Naive thymus-derived CD4-positive, alpha-beta T cell (primary cell): ENCODE data around the gene CEBPZ. TPM values are rescaled to one million over a fixed set of nuclear protein-coding genes. Genes with fewer than 3 reads are reported as not detected.

Source experiments
- ATAC-seq: fragments of 150-1000 bp; cut with Tn5 transposase; 2 replicates; pipeline ENCODE4 v1.10.0; 2021; ENCODE audit warnings: mild to moderate bottlenecking, moderate library complexity
- CTCF ChIA-PET: fragments of 350-600 bp; sonication (Branson Sonifier 250); formaldehyde crosslinking; loops from one replicate; lab custom pipeline; 2021; ENCODE audit warnings: antibody characterized with exemption; lab: Charles Lee
- POLR2A ChIA-PET: fragments of 350-600 bp; sonication (Branson Sonifier 250); formaldehyde crosslinking; loops from one replicate; lab custom pipeline; 2021; ENCODE audit warnings: antibody characterized with exemption, inconsistent platforms; lab: Charles Lee
- DNase-seq, 9 donors: peaks; one replicate each; pipeline versions ENCODE4 v3.0.0 to v3.0.0-alpha.2; 2020 to 2022; ENCODE audit warnings: mixed read lengths in 1 of 9
- H3K27ac ChIP-seq: one replicate; pipeline ENCODE4 v1.7.0; 2013; ENCODE audit warnings: mild to moderate bottlenecking, low read depth, low read length, moderate library complexity
- H3K27me3 ChIP-seq, 2 donors: one replicate each; pipeline ENCODE4 v1.7.0; 2013; ENCODE audit warnings: low read length in 2 of 2, mild to moderate bottlenecking in 2 of 2, moderate library complexity in 2 of 2; ENCODE audit not compliant: control insufficient read depth in 2 of 2, insufficient read depth in 2 of 2
- H3K36me3 ChIP-seq, 3 experiments: 1 replicate in 2 of 3; 2 replicates in 1 of 3; pipeline ENCODE4 v1.7.0; 2013; ENCODE audit warnings: low read length in 3 of 3, mild to moderate bottlenecking in 3 of 3, moderate library complexity in 1 of 3; ENCODE audit not compliant: insufficient read depth in 3 of 3, control insufficient read depth in 2 of 3
- H3K4me1 ChIP-seq, 2 donors: one replicate each; pipeline ENCODE4 v1.7.0; 2013; ENCODE audit warnings: low read length in 2 of 2, mild to moderate bottlenecking in 2 of 2, moderate library complexity in 1 of 2; ENCODE audit not compliant: control insufficient read depth in 2 of 2, insufficient read depth in 2 of 2
- H3K4me3 ChIP-seq: 2 replicates; pipeline ENCODE4 v1.7.0; 2013; ENCODE audit warnings: mild to moderate bottlenecking, low read length
- H3K9me3 ChIP-seq, 3 experiments: 1 replicate in 2 of 3; 2 replicates in 1 of 3; pipeline ENCODE4 v1.7.0; 2013; ENCODE audit warnings: low read length in 3 of 3; ENCODE audit not compliant: control insufficient read depth in 2 of 3
- H3K27ac Mint-ChIP-seq, 9 donors: one replicate each; pipeline ENCODE4 v1.8.0; 2020 to 2022; ENCODE audit warnings: mixed read lengths in 9 of 9, mild to moderate bottlenecking in 8 of 9, moderate library complexity in 5 of 9, inconsistent platforms in 2 of 9
- H3K27me3 Mint-ChIP-seq, 5 donors: one replicate each; pipeline ENCODE4 v1.8.0; 2021 to 2022; ENCODE audit warnings: mixed read lengths in 5 of 5, mild to moderate bottlenecking in 1 of 5
- H3K36me3 Mint-ChIP-seq, 5 donors: one replicate each; pipeline ENCODE4 v1.8.0; 2020 to 2022; ENCODE audit warnings: mixed read lengths in 5 of 5, mild to moderate bottlenecking in 3 of 5, inconsistent platforms in 1 of 5
- H3K4me1 Mint-ChIP-seq, 7 donors: one replicate each; pipeline ENCODE4 v1.8.0; 2020 to 2022; ENCODE audit warnings: mixed read lengths in 7 of 7, mild to moderate bottlenecking in 3 of 7, inconsistent platforms in 1 of 7
- H3K4me3 Mint-ChIP-seq, 10 donors: one replicate each; pipeline ENCODE4 v1.8.0; 2020 to 2022; ENCODE audit warnings: mild to moderate bottlenecking in 10 of 10, mixed read lengths in 10 of 10, moderate library complexity in 6 of 10, inconsistent platforms in 2 of 10
- H3K9me3 Mint-ChIP-seq, 11 donors: one replicate each; pipeline ENCODE4 v1.8.0; 2020 to 2022; ENCODE audit warnings: mixed read lengths in 11 of 11, mild to moderate bottlenecking in 4 of 11, inconsistent platforms in 1 of 11, moderate library complexity in 1 of 11
- intact Hi-C, 2 donors: fragments of 100-400 bp; cut with micrococcal nuclease; formaldehyde crosslinking; loops; one replicate each; pipeline ENCODE4 v1.15.1; 2023
- polyA plus RNA-seq, 2 donors: library from polyadenylated mRNA; unstranded; fragments of 300-500 nt; fragmentation: Illumina TruSeq; gene quantifications; one replicate each; pipeline ENCODE4 v1.2.3, GENCODE V29; 2021
- total RNA-seq, 6 experiments: library from RNA in 5 of 6; stranded (reverse) in 5 of 6; gene quantifications; 1 replicate in 5 of 6; 2 replicates in 1 of 6; pipeline ENCODE4 v1.2.3 and lab custom pipeline; 2021 to 2026

The CEBPZ gene
- total and polyA plus RNA-seq, 7 experiments from 2014 or later, result 27.1 to 67.6 (median 55.5) TPM

DNA sequence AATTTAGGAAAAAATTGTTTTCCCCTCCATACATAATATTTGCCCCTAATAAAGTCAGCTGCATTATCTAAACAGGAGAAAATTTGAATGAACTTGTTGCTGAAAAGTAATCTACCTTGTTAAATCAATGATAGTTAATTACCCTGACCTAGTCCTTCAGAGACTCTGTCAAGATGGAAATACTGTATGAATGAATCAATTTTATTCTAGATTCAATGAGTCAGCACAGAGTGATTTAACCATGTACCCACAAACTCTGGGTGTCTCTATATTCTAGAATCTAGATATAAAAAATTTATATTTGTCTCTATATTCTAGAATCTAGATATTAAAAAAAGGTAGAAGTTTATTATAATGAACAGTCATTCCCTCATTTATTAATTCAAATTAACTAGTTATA, 36.3 kb upstream of the CEBPZ start:
- ChIA-PET CTCF (no interaction called here), POLR2A (no interaction called here)
- H3K36me3 ChIP-seq, result peaks cover 0 to 33% (median 9%) of the 10 kb centered on the region in 3 experiments
- H3K4me3 ChIP-seq, result no peak overlapping the region
- ATAC-seq, result no peak
- Mint-ChIP-seq H3K27me3 (no peaks in the 10 kb centered on the region), H3K4me3 (no peak overlapping the region), H3K36me3 (peaks cover 3 to 44% (median 20%) of the 10 kb centered on the region in 5 donors), H3K27ac (peak overlapping the region in 1 of 9 donors; percentile 13), H3K4me1 (peaks cover 3 to 7% (median 5%) of the 10 kb centered on the region in 7 donors), H3K9me3 (no peaks in the 10 kb centered on the region)
- no peak for DNase-seq
- intact Hi-C loops, result no loop called here
- no peaks in the 10 kb centered on the region for H3K9me3 ChIP-seq
- no peak overlapping the region for H3K27ac ChIP-seq
- no peaks in the 10 kb centered on the region for H3K4me1 ChIP-seq
- H3K27me3 ChIP-seq, result no peaks in the 10 kb centered on the region

GRCh38 chr2:37263839-37264238, 32.4 kb upstream of the CEBPZ start:
- H3K4me3 Mint-ChIP-seq, result no peak overlapping the region
- Histone ChIP-seq H3K4me1 (no peaks in the 10 kb centered on the region), H3K36me3 (peaks cover 0 to 19% (median 6%) of the 10 kb centered on the region in 3 experiments), H3K27me3 (no peaks in the 10 kb centered on the region), H3K4me3 (no peak overlapping the region), H3K9me3 (no peaks in the 10 kb centered on the region), H3K27ac (no peak overlapping the region)
- H3K27ac Mint-ChIP-seq, result peak overlapping the region in 2 of 9 donors; percentile 23 to 33
- no peaks in the 10 kb centered on the region for H3K27me3 Mint-ChIP-seq
- CTCF ChIA-PET, result no interaction called here
- H3K36me3 Mint-ChIP-seq, result peaks cover 3 to 39% (median 5%) of the 10 kb centered on the region in 5 donors
- no peaks in the 10 kb centered on the region for H3K9me3 Mint-ChIP-seq
- POLR2A ChIA-PET, result interaction anchor here (0.6 kb wide), 1 partner anchor 111 kb away, joined by 3 read pairs; no protein-coding TSS in a partner anchor
- intact Hi-C loops, result no loop called here
- DNase-seq, result no peak
- peaks cover 4 to 7% (median 5%) of the 10 kb centered on the region in 7 donors for H3K4me1 Mint-ChIP-seq
- no peak for ATAC-seq

- H3K4me1 Mint-ChIP-seq, result peaks cover 0 to 5% (median 0%) of the 10 kb centered on the region in 7 donors
- ATAC-seq (no peak), DNase-seq (no peak)
- Histone ChIP-seq H3K4me3 (no peak overlapping the region), H3K9me3 (no peaks in the 10 kb centered on the region), H3K4me1 (no peaks in the 10 kb centered on the region), H3K27me3 (no peaks in the 10 kb centered on the region), H3K36me3 (peaks cover 0 to 15% (median 0%) of the 10 kb centered on the region in 3 experiments), H3K27ac (no peak overlapping the region)
- no peak overlapping the region for H3K4me3 Mint-ChIP-seq
- intact Hi-C loops, result no loop called here
- no peaks in the 10 kb centered on the region for H3K9me3 Mint-ChIP-seq
- POLR2A ChIA-PET, result no interaction called here
- peak overlapping the region in 6 of 9 donors; percentile 7 to 58 (median 21) for H3K27ac Mint-ChIP-seq
- peaks cover 0 to 34% (median 3%) of the 10 kb centered on the region in 5 donors for H3K36me3 Mint-ChIP-seq
- CTCF ChIA-PET, result no interaction called here
- no peaks in the 10 kb centered on the region for H3K27me3 Mint-ChIP-seq
These were observed 31.1 kb upstream of the CEBPZ start for GRCh38 chr2:37262522-37262921.

- H3K27ac Mint-ChIP-seq, result peak overlapping the region in 4 of 9 donors; percentile 1 to 46 (median 15)
- H3K4me1 ChIP-seq, result no peaks in the 10 kb centered on the region
- peaks cover 7 to 59% (median 13%) of the 10 kb centered on the region in 3 experiments for H3K36me3 ChIP-seq
- peaks cover 10 to 62% (median 11%) of the 10 kb centered on the region in 5 donors for H3K36me3 Mint-ChIP-seq
- ChIA-PET CTCF (no interaction called here), POLR2A (interaction anchor here (0.6 to 1.2 kb wide), 4 partner anchors 14 to 284 kb away, joined by 3 to 8 read pairs (median 4); partner anchors contain the start of genes CEBPZ and NDUFAF7)
- H3K4me1 Mint-ChIP-seq, result peaks cover 0 to 3% (median 0%) of the 10 kb centered on the region in 7 donors
- no peak overlapping the region for H3K27ac ChIP-seq
- DNase-seq (no peak), ATAC-seq (no peak)
- no peak overlapping the region for H3K4me3 Mint-ChIP-seq
- intact Hi-C loops, result no loop called here
- H3K4me3 ChIP-seq, result no peak overlapping the region
- no peaks in the 10 kb centered on the region for H3K9me3 Mint-ChIP-seq
- no peaks in the 10 kb centered on the region for H3K27me3 ChIP-seq
- no peaks in the 10 kb centered on the region for H3K9me3 ChIP-seq
- H3K27me3 Mint-ChIP-seq, result no peaks in the 10 kb centered on the region
These were observed 19.7 kb upstream of the CEBPZ start for GRCh38 chr2:37250869-37251740.

GRCh38 chr2:37246205-37246604, 14.8 kb upstream of the CEBPZ start:
- Mint-ChIP-seq H3K4me1 (peaks cover 5 to 34% (median 18%) of the 10 kb centered on the region in 7 donors), H3K4me3 (no peak overlapping the region), H3K27me3 (no peaks in the 10 kb centered on the region), H3K27ac (no peak overlapping the region), H3K9me3 (peaks cover 0 to 5% (median 0%) of the 10 kb centered on the region in 11 donors), H3K36me3 (peaks cover 16 to 65% (median 32%) of the 10 kb centered on the region in 5 donors)
- Histone ChIP-seq H3K4me3 (no peak overlapping the region), H3K27me3 (no peaks in the 10 kb centered on the region), H3K36me3 (peaks cover 5 to 46% (median 28%) of the 10 kb centered on the region in 3 experiments), H3K9me3 (no peaks in the 10 kb centered on the region), H3K4me1 (no peaks in the 10 kb centered on the region), H3K27ac (no peak overlapping the region)
- DNase-seq (no peak), ATAC-seq (no peak)
- ChIA-PET CTCF (interaction anchor here (0.8 kb wide), 1 partner anchor 144 kb away, joined by 3 read pairs; no protein-coding TSS in a partner anchor), POLR2A (no interaction called here)
- intact Hi-C loops, result loop anchor here in 1 of 2 donors (10.0 kb wide), 1 partner anchor 461 kb away; no protein-coding TSS in a partner anchor

GRCh38 chr2:37244755-37245154, 13.4 kb upstream of the CEBPZ start:
- H3K36me3 ChIP-seq, result peaks cover 5 to 46% (median 28%) of the 10 kb centered on the region in 3 experiments
- no peaks in the 10 kb centered on the region for H3K27me3 ChIP-seq
- intact Hi-C loops, result loop anchor here (2.0 to 10.0 kb wide), 2 partner anchors 14 to 460 kb away; partner anchors contain the start of genes CEBPZ (in 1 of the 2) and NDUFAF7 (in 1 of the 2)
- H3K9me3 ChIP-seq, result no peaks in the 10 kb centered on the region
- Mint-ChIP-seq H3K27ac (peak overlapping the region in 4 of 9 donors; percentile 8 to 88 (median 38)), H3K9me3 (peaks cover 0 to 5% (median 0%) of the 10 kb centered on the region in 11 donors), H3K27me3 (no peaks in the 10 kb centered on the region), H3K4me3 (no peak overlapping the region), H3K36me3 (peaks cover 16 to 67% (median 37%) of the 10 kb centered on the region in 5 donors), H3K4me1 (peaks cover 5 to 41% (median 19%) of the 10 kb centered on the region in 7 donors)
- H3K27ac ChIP-seq, result no peak overlapping the region
- ChIA-PET POLR2A (interaction anchor here (1.2 to 2.1 kb wide), 2 partner anchors 10 to 13 kb away, joined by 5 to 10 read pairs; partner anchors contain the start of genes CEBPZ and NDUFAF7), CTCF (no interaction called here)
- DNase-seq (no peak), ATAC-seq (no peak)
- H3K4me3 ChIP-seq, result no peak overlapping the region
- no peaks in the 10 kb centered on the region for H3K4me1 ChIP-seq
